LNCaP clone FGC (cell line): ENCODE measurements around the gene CREB5.

Experiments used
- DNase-seq: peaks from one replicate; pipeline ENCODE4 v3.0.0-alpha.2; 2011; ENCODE audit warnings: low read depth
- H3K4me3 ChIP-seq: 2 replicates; pipeline ENCODE4 v1.5.1; 2011; ENCODE audit warnings: mild to moderate bottlenecking, low read depth, low read length, control low read depth
- TF ChIP-seq, protein P1 (sequence below): IDR thresholded peaks from 2 replicates; pipeline ENCODE4 v1.5.1; 2012; ENCODE audit warnings: mild to moderate bottlenecking; ENCODE audit not compliant: control insufficient read depth, insufficient read depth; ENCODE audit errors: extremely low read depth

CREB5 gene

GRCh38 chr7:28708033-28708951, 296.0 kb downstream of the CREB5 start:
- no peak for DNase-seq
- H3K4me3 ChIP-seq, result no peak overlapping the region
- TF ChIP-seq, protein P1, sequence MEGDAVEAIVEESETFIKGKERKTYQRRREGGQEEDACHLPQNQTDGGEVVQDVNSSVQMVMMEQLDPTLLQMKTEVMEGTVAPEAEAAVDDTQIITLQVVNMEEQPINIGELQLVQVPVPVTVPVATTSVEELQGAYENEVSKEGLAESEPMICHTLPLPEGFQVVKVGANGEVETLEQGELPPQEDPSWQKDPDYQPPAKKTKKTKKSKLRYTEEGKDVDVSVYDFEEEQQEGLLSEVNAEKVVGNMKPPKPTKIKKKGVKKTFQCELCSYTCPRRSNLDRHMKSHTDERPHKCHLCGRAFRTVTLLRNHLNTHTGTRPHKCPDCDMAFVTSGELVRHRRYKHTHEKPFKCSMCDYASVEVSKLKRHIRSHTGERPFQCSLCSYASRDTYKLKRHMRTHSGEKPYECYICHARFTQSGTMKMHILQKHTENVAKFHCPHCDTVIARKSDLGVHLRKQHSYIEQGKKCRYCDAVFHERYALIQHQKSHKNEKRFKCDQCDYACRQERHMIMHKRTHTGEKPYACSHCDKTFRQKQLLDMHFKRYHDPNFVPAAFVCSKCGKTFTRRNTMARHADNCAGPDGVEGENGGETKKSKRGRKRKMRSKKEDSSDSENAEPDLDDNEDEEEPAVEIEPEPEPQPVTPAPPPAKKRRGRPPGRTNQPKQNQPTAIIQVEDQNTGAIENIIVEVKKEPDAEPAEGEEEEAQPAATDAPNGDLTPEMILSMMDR, result no peak

GRCh38 chr7:28709748-28710147, 297.4 kb downstream of the CREB5 start:
- H3K4me3 ChIP-seq, result no peak overlapping the region
- no peak for DNase-seq
- TF ChIP-seq, protein P1, result no peak

GRCh38 chr7:28711114-28711513, 298.8 kb downstream of the CREB5 start:
- no peak overlapping the region for H3K4me3 ChIP-seq
- TF ChIP-seq, protein P1, result no peak
- DNase-seq, result no peak

DNA sequence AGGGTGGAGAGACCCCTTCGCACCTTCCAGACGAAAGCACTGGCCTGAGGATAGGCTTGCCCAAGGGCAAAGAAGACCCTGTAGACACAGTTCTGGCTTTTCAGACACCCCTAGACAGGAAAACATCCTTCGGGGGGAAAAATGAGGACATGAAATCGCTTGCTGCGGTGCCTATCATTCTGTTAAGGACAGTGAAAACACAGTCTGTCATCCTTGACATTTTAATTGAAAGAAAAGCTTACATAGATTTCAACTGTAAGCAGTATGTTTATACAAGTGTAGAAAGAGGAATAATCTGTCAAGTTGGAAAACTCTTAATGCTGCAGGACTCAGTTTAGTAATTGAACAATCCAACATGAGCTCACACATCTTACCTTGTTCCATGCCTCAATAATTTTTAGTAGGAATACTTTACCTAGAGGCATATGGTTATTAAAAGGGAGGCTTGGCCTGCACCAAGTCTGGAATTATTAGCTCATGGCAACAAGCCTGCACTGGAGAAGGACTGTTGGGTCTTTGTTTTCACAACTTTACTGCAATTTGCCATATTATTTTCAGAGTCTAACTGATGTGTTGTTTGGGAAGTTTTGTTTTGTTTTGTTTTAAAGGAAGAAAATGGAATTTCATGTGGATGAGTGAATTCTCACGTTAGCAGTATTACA, 302.3 kb downstream of the CREB5 start:
- TF ChIP-seq, protein P1, result no peak
- no peak for DNase-seq
- H3K4me3 ChIP-seq, result no peak overlapping the region

GRCh38 chr7:28717445-28718054, 305.2 kb downstream of the CREB5 start:
- DNase-seq, result no peak
- no peak overlapping the region for H3K4me3 ChIP-seq
- TF ChIP-seq, protein P1, result no peak

DNA sequence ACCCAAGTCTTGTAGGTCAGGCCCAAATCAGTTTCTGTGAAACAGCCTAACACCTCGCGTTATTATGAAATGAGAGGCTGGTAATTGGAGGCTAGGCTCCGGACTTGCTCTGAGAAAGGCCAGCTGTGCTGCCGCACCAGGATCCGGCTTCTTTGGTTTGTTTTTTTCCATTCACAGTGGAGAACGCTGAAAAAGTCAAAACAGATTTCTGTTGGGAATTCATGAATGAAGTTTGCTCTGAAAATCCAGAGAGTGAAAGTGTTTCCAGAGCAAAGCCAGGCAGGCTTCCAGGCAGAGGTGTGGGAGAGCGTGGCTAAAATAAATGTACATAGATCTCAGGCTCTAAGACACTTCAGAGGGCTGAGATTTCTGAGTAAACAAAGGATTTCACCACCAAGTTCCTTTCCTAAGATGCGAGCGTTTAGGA, 305.8 kb downstream of the CREB5 start:
- TF ChIP-seq, protein P1, result no peak
- no peak overlapping the region for H3K4me3 ChIP-seq
- DNase-seq, result no peak
